HEK293 (cell line): ENCODE measurements around the gene CA5A.

Experiments
- CTCF ChIA-PET: fragments of 350-600 bp; formaldehyde crosslinking; extraction: SDS; loops from one replicate; lab custom pipeline; 2021; ENCODE audit warnings: antibody characterized with exemption; lab: Yijun Ruan, JAX
- POLR2A ChIA-PET: fragments of 300-600 bp; formaldehyde crosslinking; extraction: SDS; loops from one replicate; lab custom pipeline; 2020; ENCODE audit warnings: antibody characterized with exemption, inconsistent platforms; lab: Yijun Ruan, JAX
- H3K27ac ChIP-seq: fragments of 200-500 bp; sonication (Bioruptor generic); 2 replicates; pipeline ENCODE4 v1.5.1; 2014; ENCODE audit warnings: low read depth, low read length, control low read depth, inconsistent platforms; ENCODE audit errors: extremely low read depth
- H3K36me3 ChIP-seq, 2 experiments: fragments of 200-500 bp in 1 of 2; sonication (Bioruptor generic) in 1 of 2; 1 replicate in 1 of 2; 2 replicates in 1 of 2; pipeline ENCODE4 v1.5.1; 2014 to 2017; ENCODE audit warnings: inconsistent platforms in 2 of 2, low read length in 2 of 2; ENCODE audit not compliant: control insufficient read depth in 2 of 2, insufficient read depth in 1 of 2
- H3K4me1 ChIP-seq: fragments of 200-500 bp; sonication (Bioruptor generic); 2 replicates; pipeline ENCODE4 v1.5.1; 2014; ENCODE audit warnings: mild to moderate bottlenecking, low read length, inconsistent platforms; ENCODE audit not compliant: control insufficient read depth, insufficient read depth
- H3K4me3 ChIP-seq: 2 replicates; pipeline ENCODE4 v1.5.1; 2011; ENCODE audit warnings: low read depth, mild to moderate bottlenecking, control low read depth, low read length, moderate library complexity
- H3K9me3 ChIP-seq: fragments of 200-500 bp; sonication (Bioruptor generic); 2 replicates; pipeline ENCODE4 v1.5.1; 2014; ENCODE audit warnings: low read depth, low read length, inconsistent platforms; ENCODE audit not compliant: control insufficient read depth, insufficient read depth
- SCRT2 ChIP-seq: fragments of 450-650 bp; formaldehyde crosslinking; IDR thresholded peaks from 2 replicates; pipeline ENCODE4 v1.5.1; 2016; ENCODE audit warnings: missing biosample characterization, missing genetic modification characterization
- SP3 ChIP-seq: fragments of 450-650 bp; formaldehyde crosslinking; IDR thresholded peaks from 2 replicates; pipeline ENCODE4 v1.5.1; 2016; ENCODE audit warnings: missing biosample characterization, missing genetic modification characterization
- ZBTB48 ChIP-seq: fragments of 450-650 bp; formaldehyde crosslinking; IDR thresholded peaks from 2 replicates; pipeline ENCODE4 v1.5.1; 2016; ENCODE audit warnings: missing biosample characterization, missing genetic modification characterization
- ZNF10 ChIP-seq: fragments of 450-650 bp; formaldehyde crosslinking; IDR thresholded peaks from 2 replicates; pipeline ENCODE4 v1.5.1; 2017; ENCODE audit warnings: missing biosample characterization, missing genetic modification characterization
- ZNF114 ChIP-seq: fragments of 450-650 bp; formaldehyde crosslinking; IDR thresholded peaks from 2 replicates; pipeline ENCODE4 v1.5.0; 2017; ENCODE audit warnings: missing biosample characterization, missing genetic modification characterization
- ZNF140 ChIP-seq: fragments of 450-650 bp; formaldehyde crosslinking; IDR thresholded peaks from 2 replicates; pipeline ENCODE4 v1.5.1; 2016; ENCODE audit warnings: missing biosample characterization, missing genetic modification characterization
- ZNF146 ChIP-seq: fragments of 450-650 bp; formaldehyde crosslinking; IDR thresholded peaks from 2 replicates; pipeline ENCODE4 v1.5.1; 2016; ENCODE audit warnings: missing biosample characterization, missing genetic modification characterization
- ZNF16 ChIP-seq: fragments of 450-650 bp; formaldehyde crosslinking; IDR thresholded peaks from 2 replicates; pipeline ENCODE4 v1.5.1; 2016; ENCODE audit warnings: low read depth, missing biosample characterization, missing genetic modification characterization
- ZNF2 ChIP-seq: fragments of 450-650 bp; formaldehyde crosslinking; IDR thresholded peaks from 2 replicates; pipeline ENCODE4 v1.5.1; 2016; ENCODE audit warnings: missing biosample characterization, missing genetic modification characterization
- ZNF239 ChIP-seq: fragments of 450-650 bp; formaldehyde crosslinking; IDR thresholded peaks from 2 replicates; pipeline ENCODE4 v1.5.1; 2016; ENCODE audit warnings: missing biosample characterization, missing genetic modification characterization
- ZNF341 ChIP-seq: fragments of 450-650 bp; formaldehyde crosslinking; IDR thresholded peaks from 2 replicates; pipeline ENCODE4; 2016; ENCODE audit warnings: low read depth, missing biosample characterization, missing genetic modification characterization
- ZNF426 ChIP-seq: fragments of 450-650 bp; formaldehyde crosslinking; IDR thresholded peaks from 2 replicates; pipeline ENCODE4 v1.5.1; 2017; ENCODE audit warnings: missing biosample characterization, missing genetic modification characterization, mild to moderate bottlenecking, inconsistent platforms, moderate library complexity
- ZNF433 ChIP-seq: fragments of 450-650 bp; formaldehyde crosslinking; IDR thresholded peaks from 2 replicates; pipeline ENCODE4 v1.5.1; 2016; ENCODE audit warnings: missing biosample characterization, missing genetic modification characterization, low read depth
- ZNF514 ChIP-seq: fragments of 450-650 bp; formaldehyde crosslinking; IDR thresholded peaks from 2 replicates; pipeline ENCODE4 v1.5.1; 2016; ENCODE audit warnings: missing biosample characterization, missing genetic modification characterization
- ZNF544 ChIP-seq: fragments of 450-650 bp; formaldehyde crosslinking; IDR thresholded peaks from 2 replicates; pipeline ENCODE4 v1.5.0; 2017; ENCODE audit warnings: missing biosample characterization, missing genetic modification characterization
- ZNF560 ChIP-seq: fragments of 450-650 bp; formaldehyde crosslinking; IDR thresholded peaks from 2 replicates; pipeline ENCODE4 v1.5.1; 2017; ENCODE audit warnings: missing biosample characterization, missing genetic modification characterization, borderline replicate concordance
- ZNF561 ChIP-seq: fragments of 450-650 bp; IDR thresholded peaks from 2 replicates; pipeline ENCODE4 v1.5.1; 2018; ENCODE audit warnings: missing biosample characterization, missing genetic modification characterization, borderline replicate concordance
- ZNF585B ChIP-seq: fragments of 450-650 bp; formaldehyde crosslinking; IDR thresholded peaks from 2 replicates; pipeline ENCODE4 v1.5.1; 2016; ENCODE audit warnings: missing biosample characterization, missing genetic modification characterization
- ZNF600 ChIP-seq: fragments of 450-650 bp; formaldehyde crosslinking; IDR thresholded peaks from 2 replicates; pipeline ENCODE4 v1.5.1; 2016; ENCODE audit warnings: missing biosample characterization, missing genetic modification characterization
- ZNF610 ChIP-seq: fragments of 450-650 bp; formaldehyde crosslinking; IDR thresholded peaks from 2 replicates; pipeline ENCODE4 v1.5.1; 2016; ENCODE audit warnings: missing biosample characterization, missing genetic modification characterization, borderline replicate concordance
- ZNF621 ChIP-seq: fragments of 450-650 bp; formaldehyde crosslinking; IDR thresholded peaks from 2 replicates; pipeline ENCODE4 v1.5.1; 2017; ENCODE audit warnings: missing biosample characterization, missing genetic modification characterization
- ZNF629 ChIP-seq: fragments of 450-650 bp; formaldehyde crosslinking; IDR thresholded peaks from 2 replicates; pipeline ENCODE4 v1.5.1; 2017; ENCODE audit warnings: missing biosample characterization, missing genetic modification characterization
- ZNF658 ChIP-seq: fragments of 450-650 bp; formaldehyde crosslinking; IDR thresholded peaks from 2 replicates; pipeline ENCODE4; 2016; ENCODE audit warnings: missing biosample characterization, missing genetic modification characterization
- ZNF791 ChIP-seq: fragments of 450-650 bp; formaldehyde crosslinking; IDR thresholded peaks from 2 replicates; pipeline ENCODE4 v1.5.1; 2016; ENCODE audit warnings: missing biosample characterization, missing genetic modification characterization
- ZNF837 ChIP-seq: fragments of 450-650 bp; formaldehyde crosslinking; IDR thresholded peaks from 2 replicates; pipeline ENCODE4 v1.5.1; 2016; ENCODE audit warnings: missing biosample characterization, missing genetic modification characterization
- ZNF843 ChIP-seq: fragments of 450-650 bp; formaldehyde crosslinking; IDR thresholded peaks from 2 replicates; pipeline ENCODE4 v1.5.1; 2016; ENCODE audit warnings: missing biosample characterization, missing genetic modification characterization
- TF ChIP-seq, protein P1 (sequence below): sonication (generic); formaldehyde crosslinking; IDR thresholded peaks from 2 replicates; pipeline ENCODE4 v1.8.1; 2022; ENCODE audit warnings: mild to moderate bottlenecking, moderate library complexity, missing genetic modification reagents
- TF ChIP-seq, protein P2 (sequence below): fragments of 450-650 bp; formaldehyde crosslinking; IDR thresholded peaks from 2 replicates; pipeline ENCODE4 v1.5.1; 2016; ENCODE audit warnings: missing biosample characterization, missing genetic modification characterization
- TF ChIP-seq, protein P3 (sequence below): fragments of 450-650 bp; formaldehyde crosslinking; IDR thresholded peaks from 2 replicates; pipeline ENCODE4 v1.5.1; 2017; ENCODE audit warnings: missing biosample characterization, missing genetic modification characterization
- TF ChIP-seq, protein P4 (sequence below): fragments of 450-650 bp; formaldehyde crosslinking; IDR thresholded peaks from 2 replicates; pipeline ENCODE4 v1.5.1; 2016; ENCODE audit warnings: missing biosample characterization, missing genetic modification characterization
- TF ChIP-seq, protein P5 (sequence below): fragments of 450-650 bp; formaldehyde crosslinking; IDR thresholded peaks from 2 replicates; pipeline ENCODE4 v1.5.1; 2016; ENCODE audit warnings: missing biosample characterization, missing genetic modification characterization

The CA5A gene

DNA sequence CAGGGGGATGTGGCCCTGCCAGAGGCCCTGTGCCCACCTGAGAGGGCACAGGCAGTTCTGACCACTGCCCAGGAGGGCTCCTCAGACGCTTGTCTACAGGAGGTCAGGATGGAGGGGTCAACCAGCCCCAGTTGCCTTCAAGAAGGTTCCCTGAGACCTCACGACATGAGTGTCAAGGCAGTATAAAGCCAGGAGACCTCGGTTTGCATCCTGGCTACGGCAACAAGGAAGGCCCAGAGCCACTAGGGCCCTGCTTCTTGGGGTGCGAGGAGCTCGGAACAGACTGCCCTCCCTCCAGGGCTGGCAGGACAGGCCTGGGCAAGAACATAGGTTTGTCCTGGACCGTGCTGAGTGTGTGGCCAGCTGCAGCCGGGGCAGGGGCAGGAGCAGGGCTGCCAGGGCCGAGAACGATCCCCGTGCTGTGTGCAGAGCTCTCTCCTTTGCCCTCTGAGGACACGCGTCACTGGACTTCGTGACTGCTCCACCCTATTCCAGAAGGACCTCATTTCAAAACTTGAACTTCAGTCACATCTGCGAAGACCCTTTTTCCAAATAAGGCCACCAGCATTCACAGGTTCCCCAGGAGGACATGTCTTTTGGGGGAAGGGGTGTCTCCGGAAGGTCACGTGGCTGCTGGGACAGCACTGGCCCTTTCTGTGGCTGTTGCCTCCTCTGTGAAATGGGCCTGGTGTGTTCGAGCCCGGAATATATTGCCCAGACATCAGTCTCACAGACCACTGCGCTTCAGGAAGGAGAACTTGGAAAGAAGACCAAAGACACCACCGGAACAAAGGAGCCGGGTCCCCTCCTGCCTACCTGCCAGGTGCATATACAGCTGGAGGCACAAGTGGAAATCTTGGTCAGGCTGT, 94.8 kb downstream of the CA5A start:
- no peaks in the 10 kb centered on the region for H3K4me1 ChIP-seq
- POLR2A ChIA-PET = interaction anchor here (0.5 kb wide), 1 partner anchor 23 kb away, joined by 4 read pairs; no protein-coding TSS in a partner anchor

DNA sequence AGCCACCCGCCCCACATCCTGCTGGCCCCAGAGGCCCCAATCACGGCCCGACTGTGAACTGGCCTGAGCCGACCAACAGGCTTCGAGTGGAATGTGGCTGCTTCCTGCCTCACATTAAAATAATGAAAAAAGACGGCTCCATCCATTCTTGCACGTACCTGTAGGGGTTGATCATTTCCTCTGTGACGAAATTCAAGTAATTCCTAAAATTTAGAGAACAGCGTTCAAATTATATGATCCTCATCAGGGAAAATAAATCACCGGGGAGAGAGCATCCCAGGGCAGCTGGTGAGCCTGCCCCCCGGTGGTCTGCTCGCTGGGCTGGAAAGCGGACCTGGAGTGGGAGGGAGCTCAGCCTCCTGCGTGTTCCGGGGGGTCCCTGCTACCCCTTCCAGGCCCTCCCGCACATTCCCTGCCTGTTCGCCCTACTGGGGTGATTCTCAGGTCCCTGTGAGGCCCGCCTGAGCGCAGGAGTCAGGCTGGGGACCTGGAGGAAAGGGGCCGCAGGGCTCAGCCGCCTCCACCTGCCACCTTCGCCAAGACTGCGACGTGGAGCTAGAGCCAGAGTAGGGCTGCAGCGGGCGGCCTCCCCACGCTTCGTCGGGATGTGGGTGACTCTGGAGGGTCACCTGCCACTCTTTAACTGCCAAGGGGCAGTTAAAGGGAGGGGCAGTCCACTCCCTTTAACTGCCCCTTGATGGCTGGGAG, 95.9 kb downstream of the CA5A start:
- H3K27ac ChIP-seq = no peak overlapping the region
- no peaks in the 10 kb centered on the region for H3K9me3 ChIP-seq
- no peak overlapping the region for H3K4me3 ChIP-seq
- ChIA-PET POLR2A (no interaction called here), CTCF (interaction anchor here (0.7 to 1.2 kb wide), 4 partner anchors 9 to 61 kb away, joined by 3 to 6 read pairs (median 4); no protein-coding TSS in a partner anchor)
- no peaks in the 10 kb centered on the region for H3K4me1 ChIP-seq
- TF ChIP-seq, protein P1, sequence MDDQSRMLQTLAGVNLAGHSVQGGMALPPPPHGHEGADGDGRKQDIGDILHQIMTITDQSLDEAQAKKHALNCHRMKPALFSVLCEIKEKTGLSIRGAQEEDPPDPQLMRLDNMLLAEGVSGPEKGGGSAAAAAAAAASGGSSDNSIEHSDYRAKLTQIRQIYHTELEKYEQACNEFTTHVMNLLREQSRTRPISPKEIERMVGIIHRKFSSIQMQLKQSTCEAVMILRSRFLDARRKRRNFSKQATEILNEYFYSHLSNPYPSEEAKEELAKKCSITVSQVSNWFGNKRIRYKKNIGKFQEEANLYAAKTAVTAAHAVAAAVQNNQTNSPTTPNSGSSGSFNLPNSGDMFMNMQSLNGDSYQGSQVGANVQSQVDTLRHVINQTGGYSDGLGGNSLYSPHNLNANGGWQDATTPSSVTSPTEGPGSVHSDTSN (CRISPR knock-in tag) = no peak
- TF ChIP-seq SCRT2 (tag by site-specific recombination) = no peak
- no peak for TF ChIP-seq ZNF621 (tag by site-specific recombination)
- TF ChIP-seq ZNF16 (tag by site-specific recombination) = no peak
- no peak for TF ChIP-seq ZNF433
- TF ChIP-seq ZNF600 = no peak
- TF ChIP-seq, protein P2, sequence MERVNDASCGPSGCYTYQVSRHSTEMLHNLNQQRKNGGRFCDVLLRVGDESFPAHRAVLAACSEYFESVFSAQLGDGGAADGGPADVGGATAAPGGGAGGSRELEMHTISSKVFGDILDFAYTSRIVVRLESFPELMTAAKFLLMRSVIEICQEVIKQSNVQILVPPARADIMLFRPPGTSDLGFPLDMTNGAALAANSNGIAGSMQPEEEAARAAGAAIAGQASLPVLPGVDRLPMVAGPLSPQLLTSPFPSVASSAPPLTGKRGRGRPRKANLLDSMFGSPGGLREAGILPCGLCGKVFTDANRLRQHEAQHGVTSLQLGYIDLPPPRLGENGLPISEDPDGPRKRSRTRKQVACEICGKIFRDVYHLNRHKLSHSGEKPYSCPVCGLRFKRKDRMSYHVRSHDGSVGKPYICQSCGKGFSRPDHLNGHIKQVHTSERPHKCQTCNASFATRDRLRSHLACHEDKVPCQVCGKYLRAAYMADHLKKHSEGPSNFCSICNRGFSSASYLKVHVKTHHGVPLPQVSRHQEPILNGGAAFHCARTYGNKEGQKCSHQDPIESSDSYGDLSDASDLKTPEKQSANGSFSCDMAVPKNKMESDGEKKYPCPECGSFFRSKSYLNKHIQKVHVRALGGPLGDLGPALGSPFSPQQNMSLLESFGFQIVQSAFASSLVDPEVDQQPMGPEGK (tag by site-specific recombination) = no peak
- no peak for TF ChIP-seq ZNF561 (tag by site-specific recombination)
- no peak for TF ChIP-seq ZBTB48 (tag by site-specific recombination)
- TF ChIP-seq ZNF341 (tag by site-specific recombination) = no peak
- TF ChIP-seq ZNF426 (tag by site-specific recombination) = no peak
- no peak for TF ChIP-seq ZNF239 (tag by site-specific recombination)
- no peak for TF ChIP-seq ZNF146
- TF ChIP-seq ZNF514 (tag by site-specific recombination) = no peak
- TF ChIP-seq ZNF10 = no peak
- H3K36me3 ChIP-seq = peaks cover 0 to 69% of the 10 kb centered on the region in 2 experiments; a peak in 2 of 3 replicates

More for the DNA sequence above, 94.8 kb downstream of the CA5A start:
- no peak overlapping the region for H3K4me3 ChIP-seq
- CTCF ChIA-PET = no interaction called here
- TF ChIP-seq ZNF610 (tag by site-specific recombination) (no peak), ZNF140 (tag by site-specific recombination) (no peak), ZNF629 (no peak), ZNF585B (tag by site-specific recombination) (no peak), ZNF114 (tag by site-specific recombination) (no peak), ZNF837 (tag by site-specific recombination) (no peak), ZNF843 (no peak), ZNF544 (tag by site-specific recombination) (no peak), ZNF560 (no peak), ZNF791 (tag by site-specific recombination) (no peak), ZNF2 (tag by site-specific recombination) (no peak), SP3 (tag by site-specific recombination) (no peak), ZNF658 (tag by site-specific recombination) (no peak)
- TF ChIP-seq, protein P3, sequence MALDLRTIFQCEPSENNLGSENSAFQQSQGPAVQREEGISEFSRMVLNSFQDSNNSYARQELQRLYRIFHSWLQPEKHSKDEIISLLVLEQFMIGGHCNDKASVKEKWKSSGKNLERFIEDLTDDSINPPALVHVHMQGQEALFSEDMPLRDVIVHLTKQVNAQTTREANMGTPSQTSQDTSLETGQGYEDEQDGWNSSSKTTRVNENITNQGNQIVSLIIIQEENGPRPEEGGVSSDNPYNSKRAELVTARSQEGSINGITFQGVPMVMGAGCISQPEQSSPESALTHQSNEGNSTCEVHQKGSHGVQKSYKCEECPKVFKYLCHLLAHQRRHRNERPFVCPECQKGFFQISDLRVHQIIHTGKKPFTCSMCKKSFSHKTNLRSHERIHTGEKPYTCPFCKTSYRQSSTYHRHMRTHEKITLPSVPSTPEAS (tag by site-specific recombination) = no peak
- TF ChIP-seq, protein P4, sequence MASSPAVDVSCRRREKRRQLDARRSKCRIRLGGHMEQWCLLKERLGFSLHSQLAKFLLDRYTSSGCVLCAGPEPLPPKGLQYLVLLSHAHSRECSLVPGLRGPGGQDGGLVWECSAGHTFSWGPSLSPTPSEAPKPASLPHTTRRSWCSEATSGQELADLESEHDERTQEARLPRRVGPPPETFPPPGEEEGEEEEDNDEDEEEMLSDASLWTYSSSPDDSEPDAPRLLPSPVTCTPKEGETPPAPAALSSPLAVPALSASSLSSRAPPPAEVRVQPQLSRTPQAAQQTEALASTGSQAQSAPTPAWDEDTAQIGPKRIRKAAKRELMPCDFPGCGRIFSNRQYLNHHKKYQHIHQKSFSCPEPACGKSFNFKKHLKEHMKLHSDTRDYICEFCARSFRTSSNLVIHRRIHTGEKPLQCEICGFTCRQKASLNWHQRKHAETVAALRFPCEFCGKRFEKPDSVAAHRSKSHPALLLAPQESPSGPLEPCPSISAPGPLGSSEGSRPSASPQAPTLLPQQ (tag by site-specific recombination) = no peak
- TF ChIP-seq, protein P5, sequence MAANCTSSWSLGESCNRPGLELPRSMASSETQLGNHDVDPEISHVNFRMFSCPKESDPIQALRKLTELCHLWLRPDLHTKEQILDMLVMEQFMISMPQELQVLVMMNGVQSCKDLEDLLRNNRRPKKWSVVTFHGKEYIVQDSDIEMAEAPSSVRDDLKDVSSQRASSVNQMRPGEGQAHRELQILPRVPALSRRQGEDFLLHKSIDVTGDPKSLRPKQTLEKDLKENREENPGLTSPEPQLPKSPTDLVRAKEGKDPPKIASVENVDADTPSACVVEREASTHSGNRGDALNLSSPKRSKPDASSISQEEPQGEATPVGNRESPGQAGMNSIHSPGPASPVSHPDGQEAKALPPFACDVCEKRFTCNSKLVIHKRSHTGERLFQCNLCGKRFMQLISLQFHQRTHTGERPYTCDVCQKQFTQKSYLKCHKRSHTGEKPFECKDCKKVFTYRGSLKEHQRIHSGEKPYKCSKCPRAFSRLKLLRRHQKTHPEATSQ = no peak
- H3K27ac ChIP-seq = no peak overlapping the region
- H3K36me3 ChIP-seq = peaks cover 0 to 59% of the 10 kb centered on the region in 2 experiments; a peak in 2 of 3 replicates
- no peaks in the 10 kb centered on the region for H3K9me3 ChIP-seq
